HG03095 (cell line): ENCODE measurements around the gene TNNT1.
"Not testable (repeated sequence)": the region's sequence is repeated elsewhere in the genome, so short reads cannot be mapped to it uniquely, and the experiment has no call there.

Experiments used
- ATAC-seq: cut with Tn5 transposase; IDR thresholded peaks from one replicate; pipeline ENCODE4 v1.9.1; 2021; ENCODE audit warnings: moderate library complexity; ENCODE audit not compliant: unreplicated experiment

The TNNT1 gene

GRCh38 chr19:55149078-55150003 is at the start of gene TNNT1:
Gene TNNT1, minus strand, starts transcription at chr19:55149206. Its CDS starts 2,049 bp downstream, at chr19:55147157.
- ATAC-seq, result no peak

GRCh38 chr19:55198651-55199050 is 49.6 kb upstream of the TNNT1 start:
- no peak for ATAC-seq

GRCh38 chr19:55197528-55197927 is 48.5 kb upstream of the TNNT1 start:
- no peak for ATAC-seq

GRCh38 chr19:55196803-55197202 is 47.8 kb upstream of the TNNT1 start:
- ATAC-seq, result no peak

- ATAC-seq, result no peak
Measured at GRCh38 chr19:55193481-55193880, 44.5 kb upstream of the TNNT1 start.

GRCh38 chr19:55189403-55189835 is 40.4 kb upstream of the TNNT1 start:
- no peak for ATAC-seq

GRCh38 chr19:55188625-55189024 is 39.6 kb upstream of the TNNT1 start:
- ATAC-seq, result no peak

GRCh38 chr19:55186080-55186479 is 37.1 kb upstream of the TNNT1 start:
- ATAC-seq, result no peak

GRCh38 chr19:55181740-55182139 is 32.7 kb upstream of the TNNT1 start:
- ATAC-seq, result no peak

GRCh38 chr19:55179606-55180484 is 30.8 kb upstream of the TNNT1 start, which contains the start of gene SYT5:
Gene SYT5, minus strand, starts transcription at chr19:55180289. Its CDS starts 1,248 bp downstream, at chr19:55179041.
- ATAC-seq, result no peak

GRCh38 chr19:55178781-55179599 is 30.0 kb upstream of the TNNT1 start:
- ATAC-seq, result no peak

- no peak for ATAC-seq
Measured at GRCh38 chr19:55176076-55176475, 27.1 kb upstream of the TNNT1 start.

GRCh38 chr19:55175117-55175867 is 26.3 kb upstream of the TNNT1 start:
- ATAC-seq, result no peak

- no peak for ATAC-seq
Measured at GRCh38 chr19:55174425-55175116, 25.6 kb upstream of the TNNT1 start.

- ATAC-seq, result no peak
Measured at GRCh38 chr19:55173714-55174409, 24.9 kb upstream of the TNNT1 start.

GRCh38 chr19:55173186-55173713 is 24.2 kb upstream of the TNNT1 start:
- no peak for ATAC-seq

- no peak for ATAC-seq
Measured at GRCh38 chr19:55172741-55173140, 23.7 kb upstream of the TNNT1 start.

GRCh38 chr19:55172318-55172717 is 23.3 kb upstream of the TNNT1 start:
- not testable (repeated sequence) for ATAC-seq
